ENCODE data around the gene CRISPLD2. TPM values are rescaled to one million over a fixed set of nuclear protein-coding genes. Genes with fewer than 3 reads are reported as not detected.

Gene CRISPLD2
- total RNA-seq, 2 experiments from 2014 or later, result 0.47 to 0.99 TPM

DNA sequence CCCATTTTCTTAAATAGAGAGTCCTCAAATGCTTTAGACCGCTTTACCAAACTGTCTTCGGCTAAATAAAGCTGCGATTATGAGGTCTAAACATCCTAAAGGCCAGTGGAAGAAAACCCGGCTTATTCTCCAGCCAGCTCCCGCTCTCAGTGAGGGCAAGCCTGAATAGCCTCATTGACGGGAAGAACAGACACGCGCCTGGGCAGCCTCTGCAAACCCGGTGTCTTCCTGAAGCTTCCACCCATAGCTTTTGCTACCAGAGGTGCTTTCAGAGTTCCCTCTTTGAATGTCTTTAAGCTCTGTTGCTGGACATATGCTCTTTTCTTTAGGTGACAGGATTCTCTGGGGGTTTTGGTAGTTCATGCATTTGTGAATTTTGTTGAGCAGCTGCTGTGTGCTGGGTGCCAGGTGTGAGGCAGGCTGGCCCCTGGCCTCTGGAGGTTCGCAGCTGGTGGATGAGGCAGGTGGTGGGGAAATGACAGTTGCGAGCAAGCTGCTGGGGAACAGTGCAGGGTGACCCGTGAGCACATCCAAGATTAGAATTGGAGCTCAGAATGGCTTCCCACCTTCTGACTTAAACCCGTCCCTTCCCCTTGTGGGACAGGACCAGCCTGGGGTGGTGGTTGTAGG is 44.7 kb downstream of the CRISPLD2 start:
- Histone ChIP-seq H3K9me2 (ENCODE audit: insufficient read depth, low read length) (no peaks in the 10 kb centered on the region), H3K4me3 (ENCODE audit: low read depth, low read length, poor library complexity, severe bottlenecking) (no peak overlapping the region), H4K20me1 (ENCODE audit: insufficient read depth, low read length) (no peaks in the 10 kb centered on the region), H3K4me2 (ENCODE audit: low read length) (peak overlapping the region; percentile 60), H3K9me3 (ENCODE audit: low read length) (peaks cover 6% of the 10 kb centered on the region), H3K4me1 (ENCODE audit: insufficient read depth, low read length, poor library complexity, severe bottlenecking) (peaks cover 33% of the 10 kb centered on the region), H3K27ac (ENCODE audit: low read depth, low read length, poor library complexity, severe bottlenecking) (peak overlapping the region; percentile 83), H3K36me3 (ENCODE audit: insufficient read depth, low read length) (no peaks in the 10 kb centered on the region), H3K79me2 (ENCODE audit: insufficient read depth, low read depth, low read length) (no peaks in the 10 kb centered on the region), H2AFZ (ENCODE audit: low read length) (peak overlapping the region; percentile 39; the same call in 1 of the 2 replicates)
- no TSS peak for BruUV-seq (replicated peaks)
- ChIA-PET POLR2A (interaction anchor here (0.6 to 3.7 kb wide), 10 partner anchors 9 to 219 kb away, joined by 3 to 44 read pairs (median 4); no protein-coding TSS in a partner anchor), CTCF (ENCODE audit: unreplicated experiment) (interaction anchor here (0.6 to 2.1 kb wide), 4 partner anchors 9 to 590 kb away, joined by 3 to 9 read pairs (median 4); no protein-coding TSS in a partner anchor)
- peak; percentile 90 for DNase-seq (ENCODE audit: low spot score)
- intact Hi-C loops (cut with micrococcal nuclease; ENCODE audit: unreplicated experiment), result loop anchor here (1.0 to 10.0 kb wide), 3 partner anchors 9 to 240 kb away; no protein-coding TSS in a partner anchor
- TF ChIP-seq, protein P1, sequence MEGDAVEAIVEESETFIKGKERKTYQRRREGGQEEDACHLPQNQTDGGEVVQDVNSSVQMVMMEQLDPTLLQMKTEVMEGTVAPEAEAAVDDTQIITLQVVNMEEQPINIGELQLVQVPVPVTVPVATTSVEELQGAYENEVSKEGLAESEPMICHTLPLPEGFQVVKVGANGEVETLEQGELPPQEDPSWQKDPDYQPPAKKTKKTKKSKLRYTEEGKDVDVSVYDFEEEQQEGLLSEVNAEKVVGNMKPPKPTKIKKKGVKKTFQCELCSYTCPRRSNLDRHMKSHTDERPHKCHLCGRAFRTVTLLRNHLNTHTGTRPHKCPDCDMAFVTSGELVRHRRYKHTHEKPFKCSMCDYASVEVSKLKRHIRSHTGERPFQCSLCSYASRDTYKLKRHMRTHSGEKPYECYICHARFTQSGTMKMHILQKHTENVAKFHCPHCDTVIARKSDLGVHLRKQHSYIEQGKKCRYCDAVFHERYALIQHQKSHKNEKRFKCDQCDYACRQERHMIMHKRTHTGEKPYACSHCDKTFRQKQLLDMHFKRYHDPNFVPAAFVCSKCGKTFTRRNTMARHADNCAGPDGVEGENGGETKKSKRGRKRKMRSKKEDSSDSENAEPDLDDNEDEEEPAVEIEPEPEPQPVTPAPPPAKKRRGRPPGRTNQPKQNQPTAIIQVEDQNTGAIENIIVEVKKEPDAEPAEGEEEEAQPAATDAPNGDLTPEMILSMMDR (conservative IDR thresholded peaks at IDR 0.05; ENCODE audit: low read length), result no peak
- TF ChIP-seq EZH2phosphoT487 (IDR thresholded peaks at IDR 0.05; ENCODE audit: borderline replicate concordance, low read depth, low read length), result no peak

DNA sequence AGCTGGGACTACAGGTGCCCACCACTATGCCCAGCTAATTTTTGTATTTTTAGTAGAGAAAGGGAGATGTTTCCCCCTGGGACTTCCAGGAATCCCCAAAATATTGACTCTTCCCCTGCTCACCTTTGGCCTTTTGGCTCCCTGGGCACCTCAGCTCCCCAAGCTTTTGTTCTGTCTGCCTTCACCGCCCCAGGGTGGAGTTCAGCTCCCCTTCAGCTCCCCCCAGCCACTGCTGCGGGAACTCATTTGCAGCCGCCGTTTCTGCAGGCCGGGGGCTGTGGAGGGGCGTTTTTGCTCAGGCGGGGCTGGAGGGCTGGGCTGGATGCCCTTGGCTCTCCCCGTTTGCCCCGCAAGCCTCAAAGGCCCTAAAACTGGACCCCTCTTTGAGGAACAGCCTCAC is 47.9 kb downstream of the CRISPLD2 start:
- no TSS peak for BruUV-seq (replicated peaks)
- ChIA-PET CTCF (ENCODE audit: unreplicated experiment) (no interaction called here), POLR2A (interaction anchor here (0.6 to 1.1 kb wide), 2 partner anchors 9 to 104 kb away, joined by 3 to 5 read pairs; no protein-coding TSS in a partner anchor)
- H3K4me3 ChIP-seq (ENCODE audit: low read depth, low read length, poor library complexity, severe bottlenecking), result no peak overlapping the region
- no peaks in the 10 kb centered on the region for H4K20me1 ChIP-seq (ENCODE audit: insufficient read depth, low read length)
- DNase-seq (ENCODE audit: low spot score), result no peak
- intact Hi-C loops (cut with micrococcal nuclease; ENCODE audit: unreplicated experiment), result loop anchor here (10.0 kb wide), 1 partner anchor 243 kb away; no protein-coding TSS in a partner anchor
- H3K27ac ChIP-seq (ENCODE audit: low read depth, low read length, poor library complexity, severe bottlenecking), result no peak overlapping the region
- no peak for TF ChIP-seq EZH2phosphoT487 (IDR thresholded peaks at IDR 0.05; ENCODE audit: borderline replicate concordance, low read depth, low read length)
- TF ChIP-seq, protein P1 (conservative IDR thresholded peaks at IDR 0.05; ENCODE audit: low read length), result no peak
- no peak overlapping the region for H3K4me2 ChIP-seq (ENCODE audit: low read length)
- no peak overlapping the region for H2AFZ ChIP-seq (ENCODE audit: low read length)
- no peaks in the 10 kb centered on the region for H3K9me3 ChIP-seq (ENCODE audit: low read length)
- H3K9me2 ChIP-seq (ENCODE audit: insufficient read depth, low read length), result no peaks in the 10 kb centered on the region
- no peaks in the 10 kb centered on the region for H3K79me2 ChIP-seq (ENCODE audit: insufficient read depth, low read depth, low read length)
- no peaks in the 10 kb centered on the region for H3K36me3 ChIP-seq (ENCODE audit: insufficient read depth, low read length)
- peaks cover 59% of the 10 kb centered on the region for H3K4me1 ChIP-seq (ENCODE audit: insufficient read depth, low read length, poor library complexity, severe bottlenecking)

DNA sequence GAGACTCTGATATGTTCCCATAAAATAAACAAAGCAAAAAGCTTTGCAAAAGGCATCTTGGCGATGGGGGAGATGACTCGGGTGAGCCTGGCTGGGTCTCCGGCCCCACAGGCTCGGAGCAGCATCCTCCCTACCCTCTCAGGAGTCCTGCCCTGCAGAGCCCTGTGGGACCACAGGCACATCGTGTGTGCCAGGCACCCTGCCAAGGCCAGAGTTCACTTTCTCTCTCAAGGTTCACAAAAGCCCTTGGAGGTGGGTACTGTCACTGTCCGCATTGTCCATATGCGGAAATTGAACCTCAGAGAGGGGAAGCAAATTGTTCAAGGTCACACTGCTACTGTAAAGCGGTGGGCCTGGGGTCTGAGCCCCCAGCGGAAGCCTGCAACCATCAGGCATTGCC is 48.5 kb downstream of the CRISPLD2 start:
- Histone ChIP-seq H3K4me3 (ENCODE audit: low read depth, low read length, poor library complexity, severe bottlenecking) (no peak overlapping the region), H2AFZ (ENCODE audit: low read length) (no peak overlapping the region), H3K9me2 (ENCODE audit: insufficient read depth, low read length) (no peaks in the 10 kb centered on the region), H3K27ac (ENCODE audit: low read depth, low read length, poor library complexity, severe bottlenecking) (no peak overlapping the region), H3K79me2 (ENCODE audit: insufficient read depth, low read depth, low read length) (no peaks in the 10 kb centered on the region), H3K36me3 (ENCODE audit: insufficient read depth, low read length) (no peaks in the 10 kb centered on the region), H3K9me3 (ENCODE audit: low read length) (no peaks in the 10 kb centered on the region), H3K4me1 (ENCODE audit: insufficient read depth, low read length, poor library complexity, severe bottlenecking) (peaks cover 59% of the 10 kb centered on the region), H3K4me2 (ENCODE audit: low read length) (no peak overlapping the region), H4K20me1 (ENCODE audit: insufficient read depth, low read length) (no peaks in the 10 kb centered on the region)
- POLR2A ChIA-PET, result interaction anchor here (1.1 kb wide), 1 partner anchor 9 kb away, joined by 3 read pairs; no protein-coding TSS in a partner anchor
- no peak for DNase-seq (ENCODE audit: low spot score)
- no TSS peak for BruUV-seq (replicated peaks)
- no peak for TF ChIP-seq EZH2phosphoT487 (IDR thresholded peaks at IDR 0.05; ENCODE audit: borderline replicate concordance, low read depth, low read length)
- TF ChIP-seq, protein P1 (conservative IDR thresholded peaks at IDR 0.05; ENCODE audit: low read length), result no peak
- intact Hi-C loops (cut with micrococcal nuclease; ENCODE audit: unreplicated experiment), result loop anchor here (10.0 kb wide), 1 partner anchor 244 kb away; no protein-coding TSS in a partner anchor
- CTCF ChIA-PET (ENCODE audit: unreplicated experiment), result no interaction called here

Measured in OCI-LY7 (cell line).